Islet precursor cell (in vitro differentiated cells): ENCODE data around the gene TMEM184B.
A peak's percentile ranks its signal among the peaks of the same experiment; 100 is the strongest.
"Not testable (repeated sequence)": the region's sequence is repeated elsewhere in the genome, so short reads cannot be mapped to it uniquely, and the experiment has no call there.

Experiments
- DNase-seq: peaks from one replicate; pipeline ENCODE4 v3.0.0-alpha.2; 2018

Gene TMEM184B

DNA sequence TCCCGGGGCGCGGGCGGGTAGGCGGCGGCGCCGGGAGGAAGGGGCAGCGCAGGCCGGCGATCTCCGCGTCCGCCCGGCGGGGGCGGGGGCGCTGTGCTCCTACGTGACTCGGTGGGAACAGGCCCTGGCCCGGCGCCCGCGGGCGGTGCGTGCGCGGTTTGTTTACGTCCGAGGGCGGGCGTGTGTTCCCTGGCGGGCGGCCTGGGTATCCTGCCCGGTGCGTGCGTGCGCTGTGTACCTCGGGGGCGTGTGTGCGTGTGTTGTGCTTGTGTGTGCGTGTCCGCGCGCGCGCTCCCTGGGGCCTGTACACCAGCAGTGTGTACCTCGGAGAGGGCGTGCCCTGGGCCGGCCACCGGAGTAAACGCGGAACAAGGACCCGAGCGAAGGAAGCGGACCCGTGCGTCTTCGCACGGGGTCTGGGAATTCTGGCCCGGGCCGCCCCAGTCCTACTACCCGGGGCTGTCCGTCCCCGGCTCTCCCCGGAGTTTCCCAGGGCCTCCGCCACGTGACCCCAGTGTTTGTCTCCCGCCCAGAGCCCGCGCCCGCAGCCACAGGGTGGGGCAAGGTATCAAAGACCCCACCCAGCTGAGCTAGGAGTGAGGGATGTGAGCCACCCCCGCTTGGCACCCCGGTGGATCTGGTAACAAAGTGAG lies 70.2 kb downstream of the TMEM184B start:
- peak; percentile 77 for DNase-seq

DNA sequence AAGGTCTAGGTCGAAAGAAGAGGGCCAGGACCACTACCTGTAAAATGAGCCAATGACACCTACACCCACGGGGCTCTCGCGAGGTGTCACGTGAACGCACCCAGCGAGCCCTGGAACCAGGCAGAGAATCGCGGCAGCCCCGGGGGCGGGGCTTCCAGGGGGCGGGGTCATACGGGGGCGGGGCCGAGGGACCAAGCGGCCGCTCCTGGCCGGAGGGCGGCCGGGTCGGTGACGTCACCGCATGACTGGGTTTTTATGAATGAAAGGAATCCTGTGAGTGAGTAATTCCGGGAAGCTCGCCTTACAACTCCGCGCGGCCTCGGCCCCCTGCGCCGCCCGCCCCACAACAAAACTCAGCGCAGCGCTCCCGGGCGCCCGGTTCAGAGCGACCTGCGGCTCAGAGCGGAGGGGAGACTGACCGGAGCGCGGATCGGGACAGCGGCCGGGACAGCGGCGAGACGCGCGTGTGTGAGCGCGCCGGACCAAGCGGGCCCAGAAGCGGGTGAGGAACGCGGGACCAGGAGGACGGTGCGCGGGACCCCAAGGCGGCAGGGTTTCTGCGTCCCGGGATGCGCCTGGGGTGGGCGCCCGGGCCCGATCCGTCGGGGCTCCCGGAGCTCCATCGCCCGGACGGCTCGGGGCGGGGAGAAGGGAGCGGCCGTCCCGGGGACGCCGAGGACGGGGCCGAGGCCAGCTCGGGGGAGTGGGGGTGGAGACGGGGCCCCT lies 70.9 kb downstream of the TMEM184B start, which contains the start of gene MAFF:
Gene MAFF, plus strand, starts transcription at position 284 of the 726 bp plus-strand sequence. CDS start 11,860 bp downstream, outside the sequence.
- DNase-seq = peak; percentile 99

DNA sequence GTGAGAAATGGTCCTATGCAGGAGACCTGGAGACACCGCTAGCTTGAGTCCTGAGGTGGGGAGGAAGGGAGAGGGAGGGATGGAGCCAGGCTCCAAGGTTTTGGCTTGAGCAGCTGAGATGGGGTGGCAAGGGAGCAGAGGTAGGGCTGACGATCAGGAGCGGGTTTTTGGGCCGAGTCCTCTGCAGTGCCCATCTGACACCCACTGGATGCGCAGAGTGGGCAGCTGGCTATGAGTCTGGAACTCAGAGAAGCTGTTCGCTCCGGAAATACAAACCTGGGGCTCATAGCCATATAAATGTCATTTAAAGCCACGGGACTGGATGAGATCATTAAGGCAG lies 71.5 kb downstream of the TMEM184B start:
- DNase-seq = no peak

DNA sequence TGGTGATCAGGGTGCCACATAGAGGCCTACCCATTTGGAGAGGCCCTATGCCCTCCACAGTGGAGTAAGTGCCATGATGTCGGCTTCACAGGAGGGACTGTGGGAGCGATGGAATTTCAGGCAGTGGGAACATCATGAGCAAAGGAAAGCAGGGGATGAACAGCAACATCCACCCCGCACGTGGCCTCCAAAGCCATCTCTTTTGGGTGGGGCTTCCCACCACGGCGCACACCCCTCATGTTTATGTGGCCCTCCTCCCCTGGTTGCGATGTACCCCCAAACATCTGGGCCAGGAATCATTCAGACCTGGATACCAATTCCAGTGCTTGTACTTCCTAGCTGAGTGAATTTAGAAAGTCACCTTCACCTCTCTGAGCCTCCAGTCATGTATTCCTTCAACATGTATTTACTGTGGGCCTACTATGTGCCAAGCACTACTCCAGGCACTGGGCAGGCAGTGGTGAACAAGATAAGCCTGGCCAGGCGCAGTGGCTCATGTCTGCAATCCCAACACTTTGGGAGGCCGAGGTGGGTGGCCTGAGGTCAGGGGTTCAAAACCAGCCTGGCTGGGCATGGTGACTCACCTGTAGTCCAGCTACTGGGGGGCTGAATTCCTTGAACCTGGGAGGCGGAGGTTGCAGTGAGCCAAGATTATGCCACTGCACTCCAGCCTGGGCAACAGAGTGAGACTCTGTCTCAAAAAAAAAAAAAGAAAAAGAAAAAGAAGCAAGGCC lies 72.8 kb downstream of the TMEM184B start:
- DNase-seq = no peak

DNA sequence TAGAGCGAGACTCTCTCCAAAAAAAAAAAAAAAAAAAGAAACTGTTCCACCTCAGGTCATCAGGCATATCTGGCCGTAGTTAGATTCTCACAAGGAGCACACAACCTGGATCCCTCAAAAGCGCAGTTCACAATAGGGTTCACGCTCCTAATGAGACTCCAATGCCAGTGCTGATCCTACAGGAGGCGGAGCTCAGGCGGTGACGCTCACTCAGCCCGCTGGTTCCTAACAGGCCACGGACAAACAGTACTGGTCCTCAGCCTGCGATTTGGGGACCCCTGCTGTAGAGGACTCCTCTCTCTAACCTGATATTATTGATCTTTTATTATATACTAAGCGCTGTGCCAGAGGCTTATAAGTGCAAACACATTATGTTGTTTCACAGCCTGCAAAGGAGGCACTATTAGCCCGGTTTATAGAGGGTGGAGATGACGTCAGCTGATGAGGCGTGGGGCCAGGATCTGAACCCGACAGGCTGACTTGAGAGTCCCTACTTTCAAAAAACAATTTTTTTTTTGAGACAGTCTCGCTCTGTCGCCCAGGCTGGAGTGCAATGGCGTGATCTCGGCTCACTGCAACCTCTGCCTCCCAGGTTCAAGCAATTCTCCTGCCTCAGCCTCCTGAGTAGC lies 75.9 kb downstream of the TMEM184B start:
- peak; percentile 49 for DNase-seq

DNA sequence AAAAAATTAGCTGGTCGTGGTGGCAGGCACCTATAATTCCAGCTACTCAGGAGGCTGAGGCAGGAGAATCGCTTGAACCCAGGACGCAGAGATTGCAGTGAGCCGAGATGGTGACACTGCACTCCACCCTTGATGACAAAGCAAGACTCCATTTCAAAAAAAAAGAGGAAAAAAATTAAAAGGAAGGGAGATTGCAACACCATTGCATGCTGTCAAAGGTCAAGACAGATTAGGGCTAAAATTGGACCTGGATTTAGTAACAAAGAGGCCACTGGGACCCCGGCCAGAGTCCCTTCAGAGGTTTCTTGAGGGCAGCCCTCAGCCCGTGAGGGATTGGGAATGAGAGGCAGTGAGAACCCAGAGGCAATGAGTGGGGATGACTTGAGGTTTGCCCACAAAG lies 79.2 kb downstream of the TMEM184B start:
- DNase-seq = no peak

DNA sequence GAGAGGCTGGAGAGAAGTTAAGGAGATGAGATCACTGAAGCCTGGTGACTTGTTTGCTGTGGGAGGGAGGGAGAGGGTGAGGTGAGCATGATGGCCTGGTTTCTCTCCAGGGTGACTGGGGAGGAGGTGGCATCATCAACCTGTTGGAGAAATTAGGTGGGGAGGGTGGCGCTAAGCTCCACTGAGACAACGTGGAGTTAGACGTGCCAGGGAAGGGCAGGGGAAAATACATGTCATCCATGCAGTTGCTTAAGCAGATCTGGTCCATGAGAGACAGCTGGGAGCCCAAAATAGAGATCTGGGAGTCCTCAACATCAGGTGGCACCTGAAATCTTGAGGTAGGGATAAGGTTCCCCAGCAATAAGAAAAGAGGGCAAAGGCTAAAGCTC lies 80.3 kb downstream of the TMEM184B start:
- DNase-seq = no peak

DNA sequence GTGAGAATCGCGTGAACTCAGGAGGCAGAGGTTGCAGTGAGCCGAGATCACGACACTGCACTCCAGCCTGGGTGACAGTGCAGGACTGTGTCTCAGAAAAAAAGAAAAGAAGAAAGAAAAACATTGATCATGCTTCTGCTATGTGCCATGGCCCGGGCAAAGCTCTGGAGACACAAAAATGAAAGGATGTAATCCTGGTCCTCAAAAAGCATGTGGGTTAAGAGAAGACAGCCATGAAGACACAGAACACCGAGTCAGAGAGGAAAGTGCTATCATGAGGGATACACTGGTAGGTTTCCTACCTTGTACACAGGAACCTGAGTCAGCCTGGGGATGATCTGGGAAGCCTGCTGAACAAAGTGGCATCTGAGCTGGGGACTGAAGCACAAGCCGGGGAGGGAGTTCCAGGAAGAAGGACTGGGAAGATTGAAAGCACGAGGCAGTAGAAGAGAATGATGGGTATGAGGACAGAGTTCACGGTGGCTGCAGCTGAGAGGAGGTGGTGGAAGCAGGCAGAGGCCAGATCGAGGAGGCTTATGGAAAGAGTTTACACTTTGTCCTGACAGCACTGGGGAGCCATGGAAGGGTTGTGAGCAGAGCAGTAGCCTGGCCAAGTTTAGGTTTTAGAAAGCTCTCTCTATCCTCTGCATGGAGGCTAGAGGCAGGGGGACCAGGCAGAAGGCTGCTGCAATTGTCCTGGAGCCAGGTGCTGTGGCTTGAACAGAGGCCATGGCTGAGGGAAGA lies 80.9 kb downstream of the TMEM184B start:
- DNase-seq = peak; percentile 55

DNA sequence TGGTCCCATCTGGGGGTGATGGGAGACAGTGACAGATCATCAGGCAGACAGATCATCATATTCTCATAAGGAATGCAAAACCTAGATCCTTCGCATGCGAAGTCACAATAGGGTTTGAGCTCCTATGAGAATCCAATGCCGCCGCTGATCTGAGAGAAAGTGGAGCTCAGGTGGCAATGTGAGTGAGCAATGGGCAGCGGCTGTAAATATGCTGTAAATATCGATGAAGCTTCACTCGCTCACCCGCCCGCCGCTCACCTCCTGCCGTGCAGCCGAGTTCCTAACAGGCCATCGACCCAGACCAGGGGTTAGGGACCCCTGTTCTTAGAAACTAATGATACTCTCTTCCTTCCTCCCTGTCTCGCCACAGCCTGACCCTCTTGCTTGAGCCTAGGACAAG lies 81.8 kb downstream of the TMEM184B start:
- DNase-seq = no peak

DNA sequence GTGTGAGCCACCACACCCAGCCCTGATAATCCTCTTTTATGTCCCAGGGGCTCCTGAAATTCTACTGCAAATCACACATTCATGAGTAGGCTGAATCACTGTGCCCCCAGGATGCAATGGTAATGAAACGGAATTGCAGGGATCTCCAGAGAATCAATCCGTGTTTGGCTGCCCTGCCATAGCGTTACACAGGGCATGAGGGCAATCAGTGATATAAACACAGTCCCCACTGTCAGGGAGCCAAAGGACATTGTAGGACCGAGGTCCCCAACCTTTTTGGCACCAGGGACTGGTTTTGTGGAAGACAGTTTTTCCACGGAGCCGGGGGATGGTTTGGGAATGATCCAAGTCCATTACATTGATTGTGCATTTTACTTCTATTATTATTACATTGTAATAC lies 82.2 kb downstream of the TMEM184B start:
- DNase-seq = no peak

DNA sequence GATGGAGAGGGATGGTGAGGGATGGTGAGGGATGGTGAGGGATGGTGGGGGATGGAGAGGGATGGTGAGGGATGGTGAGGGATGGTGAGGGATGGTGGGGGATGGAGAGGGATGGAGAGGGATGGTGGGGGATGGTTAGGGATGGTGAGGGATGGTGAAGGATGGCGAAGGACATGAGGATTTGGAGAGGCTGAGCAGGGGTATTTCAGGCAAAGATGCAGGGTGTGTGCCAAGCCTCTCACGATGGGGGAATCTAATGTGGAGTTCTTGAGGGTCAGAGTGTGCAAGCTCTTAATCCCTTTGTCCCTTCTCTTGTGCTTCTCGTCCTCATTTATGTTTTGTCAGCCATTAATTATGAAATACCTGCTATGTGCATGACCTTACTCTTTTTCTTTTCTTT lies 83.7 kb downstream of the TMEM184B start:
- DNase-seq = no peak

DNA sequence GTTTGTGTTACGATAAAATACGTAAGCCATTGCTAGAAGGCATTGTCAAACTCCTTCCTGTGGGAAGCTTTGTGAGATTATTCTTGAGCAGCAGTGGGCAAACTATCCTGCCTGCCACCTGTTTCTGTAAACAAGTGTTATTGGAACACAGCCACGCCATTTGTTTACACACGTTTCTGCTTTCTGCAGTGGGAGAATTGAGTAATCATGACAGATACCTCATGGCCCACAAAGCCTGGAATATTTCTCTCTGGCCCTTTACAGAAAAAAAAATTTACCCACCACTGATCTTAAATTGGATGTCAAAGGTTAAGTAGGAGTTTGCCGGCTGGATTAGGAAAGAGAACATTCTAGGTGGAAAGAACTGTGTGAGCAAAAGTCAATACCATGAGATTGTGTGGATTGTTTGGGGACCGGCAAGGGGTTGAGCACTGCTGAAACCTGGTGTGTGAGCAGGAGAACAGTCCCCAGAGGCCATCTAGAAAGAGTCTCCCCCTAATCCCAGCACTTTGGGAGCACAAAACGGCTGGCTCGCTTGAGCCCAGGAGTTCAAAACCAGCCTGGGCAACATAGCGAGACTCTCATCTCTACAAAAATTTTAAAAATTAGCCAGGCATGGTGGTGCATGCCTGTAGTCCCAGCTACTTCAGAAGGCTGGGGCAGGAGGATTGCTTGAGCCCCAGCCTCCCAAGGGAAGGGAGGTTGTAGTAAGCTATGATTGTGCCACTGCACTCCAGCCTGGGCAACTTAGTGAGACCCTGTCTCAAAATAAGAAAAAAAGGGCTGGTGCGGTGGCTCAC lies 85.2 kb downstream of the TMEM184B start:
- DNase-seq = no peak

DNA sequence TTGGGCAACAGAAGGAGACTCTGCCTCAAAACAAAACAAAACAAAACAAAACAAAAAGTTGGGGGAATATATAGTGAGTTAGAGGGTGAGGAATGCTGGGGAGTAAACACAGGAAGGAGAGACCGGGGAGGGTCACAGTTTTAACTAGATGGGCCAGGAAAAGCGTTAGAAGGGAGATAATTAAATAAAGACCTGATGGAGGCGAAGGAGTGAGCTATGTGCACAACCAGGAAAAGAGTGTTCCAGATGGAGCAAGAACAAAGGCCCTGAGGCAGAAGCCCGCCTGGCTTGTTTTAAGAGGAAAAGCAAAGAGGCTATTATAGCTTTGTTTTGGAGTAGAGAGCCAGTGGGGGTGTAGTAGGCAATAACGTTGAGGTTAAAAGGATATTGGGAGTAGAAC lies 86.4 kb downstream of the TMEM184B start:
- DNase-seq = peak; percentile 54

DNA sequence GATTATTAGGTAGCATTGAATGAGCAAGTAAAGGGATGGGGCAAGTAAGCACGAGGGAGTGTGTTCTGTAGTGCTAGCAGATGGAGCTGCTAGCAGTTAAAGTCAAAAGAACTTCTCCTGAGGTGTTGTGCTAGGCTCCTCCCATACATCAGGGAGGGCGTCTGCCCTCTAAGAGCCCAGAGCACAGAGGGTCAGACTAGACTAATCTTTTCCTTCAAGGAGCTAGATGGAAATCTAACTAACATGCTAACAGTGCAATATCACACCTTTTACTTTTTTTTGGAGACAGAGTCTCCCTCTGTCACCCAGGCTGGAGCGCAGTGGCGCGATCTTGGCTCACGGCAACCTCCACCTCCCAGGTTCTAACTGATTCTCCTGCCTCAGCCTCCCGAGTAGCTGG lies 88.0 kb downstream of the TMEM184B start:
- peak; percentile 49 for DNase-seq

DNA sequence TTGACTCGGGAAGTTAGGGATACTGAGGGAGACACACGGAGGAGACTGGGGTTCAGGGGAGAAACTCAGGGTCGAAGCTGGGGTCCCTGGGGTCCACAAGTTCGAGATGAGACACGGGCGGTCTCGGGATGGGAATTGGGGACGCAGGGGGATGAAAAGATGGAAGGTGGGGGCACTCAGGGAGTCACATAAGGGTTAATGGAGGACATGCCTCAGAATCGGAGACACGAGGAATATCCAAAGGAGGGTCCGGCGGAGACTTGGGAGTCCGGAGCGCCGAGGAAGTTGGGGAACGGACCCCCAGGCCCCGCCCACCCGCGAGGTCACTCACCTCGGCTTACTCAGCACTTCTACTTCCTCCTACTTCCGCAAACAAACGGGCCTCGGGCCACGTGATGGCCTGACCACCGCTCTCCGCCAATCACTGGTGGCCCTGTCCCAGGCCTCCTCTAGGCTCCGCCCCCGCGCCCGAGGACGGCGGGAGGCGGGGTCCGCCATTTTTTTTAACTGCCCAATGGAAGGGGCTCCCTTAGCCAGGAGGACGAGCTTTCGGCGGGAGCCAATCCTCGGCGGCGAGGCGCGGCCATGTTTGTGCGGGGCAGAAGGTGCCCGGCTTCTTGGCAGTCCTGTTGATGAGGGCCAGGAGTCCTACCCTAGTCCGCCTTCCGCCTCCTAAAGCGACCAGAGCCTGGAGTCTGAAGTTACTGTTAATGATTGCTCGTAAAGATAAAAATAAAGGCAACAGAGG lies 91.2 kb downstream of the TMEM184B start, which contains the start of gene PLA2G6:
Gene PLA2G6, minus strand, starts transcription at position 378 of the 748 bp plus-strand sequence. CDS start 12,404 bp downstream, outside the sequence.
- DNase-seq = peak; percentile 100

DNA sequence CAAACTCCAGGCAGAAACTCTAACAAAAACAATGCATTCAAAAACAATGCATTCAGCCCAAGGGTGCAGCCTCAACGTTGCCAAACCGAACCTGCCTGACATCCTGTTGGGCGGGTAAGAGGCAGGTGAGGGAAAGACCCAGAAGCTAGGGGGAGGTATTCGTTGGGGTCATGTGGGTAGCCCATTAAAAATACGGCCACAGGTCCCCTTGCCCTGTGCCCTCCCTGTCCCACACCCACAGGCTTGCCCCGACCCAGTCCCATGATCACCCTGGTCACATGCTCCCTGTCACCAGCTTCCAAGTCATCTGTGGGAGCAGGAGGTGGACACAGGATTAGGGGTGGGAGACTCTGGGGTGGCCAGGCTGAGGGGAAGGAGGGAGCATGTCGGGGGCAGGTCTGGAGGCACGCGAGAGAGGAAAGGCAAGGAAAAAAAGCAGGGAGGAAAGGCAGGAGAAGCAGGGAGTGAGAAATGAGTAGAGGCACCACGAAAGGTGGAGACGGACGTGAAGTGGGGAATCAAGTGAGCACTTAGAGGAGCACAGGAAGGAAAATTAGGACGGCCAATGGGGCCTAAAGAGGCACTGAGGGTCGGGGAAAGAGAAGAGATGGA lies 91.9 kb downstream of the TMEM184B start:
- DNase-seq = peak; percentile 67

DNA sequence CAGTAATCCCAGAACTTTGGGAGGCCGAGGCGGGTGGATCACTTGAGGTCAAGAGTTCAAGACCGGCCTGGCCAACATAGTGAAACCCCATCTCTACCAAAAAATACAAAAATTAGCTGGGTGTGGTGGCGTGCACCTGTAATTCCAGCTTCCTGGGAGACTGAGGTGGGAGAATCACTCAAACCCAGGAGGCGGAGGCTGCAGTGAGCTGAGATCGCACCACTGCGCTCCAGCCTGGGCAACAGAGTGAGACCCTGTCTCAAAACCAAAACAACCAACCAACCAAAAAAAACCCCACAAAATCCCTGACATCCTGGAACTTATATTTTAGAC lies 94.2 kb downstream of the TMEM184B start:
- not testable (repeated sequence) for DNase-seq

DNA sequence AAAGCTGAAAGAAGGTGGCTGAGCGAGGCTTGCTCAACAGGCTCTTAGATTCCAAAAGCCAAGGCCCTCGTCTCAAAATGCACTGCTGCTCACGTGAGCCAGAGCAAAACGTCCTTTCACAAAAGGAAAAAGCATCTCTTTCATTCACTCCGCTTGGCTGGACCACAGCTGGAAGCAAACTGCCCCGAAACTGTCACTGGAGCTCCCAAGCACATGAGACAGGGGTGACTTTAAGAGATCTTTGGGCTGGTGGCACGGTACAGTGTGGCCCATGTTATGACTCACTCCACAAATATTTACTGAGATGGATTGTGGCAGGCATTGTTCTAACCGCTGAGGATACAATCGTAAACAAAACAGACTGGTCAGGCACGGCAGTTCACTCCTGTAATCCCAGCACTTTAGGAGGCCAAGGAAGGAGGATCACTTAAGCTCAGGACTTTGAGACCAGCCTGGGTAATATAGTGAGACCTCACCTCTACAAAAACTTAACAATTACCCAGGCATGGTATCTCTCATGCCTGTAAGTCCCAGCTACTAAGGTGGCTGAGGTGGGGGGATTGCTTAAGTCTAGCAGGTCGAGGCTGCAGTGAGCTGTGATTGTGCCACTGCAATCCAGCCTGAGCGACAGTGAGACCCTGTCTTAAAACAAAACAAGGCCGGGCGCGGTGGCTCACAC lies 94.7 kb downstream of the TMEM184B start:
- DNase-seq = peak; percentile 95

DNA sequence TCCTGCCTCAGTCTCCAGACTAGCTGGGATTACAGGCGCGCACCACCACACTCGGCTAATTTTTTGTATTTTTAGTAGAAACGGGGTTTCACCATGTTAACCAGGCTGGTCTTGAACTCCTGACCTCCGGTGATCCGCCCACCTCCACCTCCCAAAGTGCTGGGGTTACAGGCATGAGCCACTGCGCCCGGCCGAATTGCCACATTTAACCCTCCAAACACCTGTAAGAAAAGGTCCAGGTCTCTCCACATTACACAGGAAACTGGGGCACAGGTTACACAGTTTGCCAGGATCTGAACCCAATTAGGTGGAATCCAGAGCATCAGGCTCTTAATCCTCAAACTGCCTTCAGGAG lies 95.3 kb downstream of the TMEM184B start:
- not testable (repeated sequence) for DNase-seq

DNA sequence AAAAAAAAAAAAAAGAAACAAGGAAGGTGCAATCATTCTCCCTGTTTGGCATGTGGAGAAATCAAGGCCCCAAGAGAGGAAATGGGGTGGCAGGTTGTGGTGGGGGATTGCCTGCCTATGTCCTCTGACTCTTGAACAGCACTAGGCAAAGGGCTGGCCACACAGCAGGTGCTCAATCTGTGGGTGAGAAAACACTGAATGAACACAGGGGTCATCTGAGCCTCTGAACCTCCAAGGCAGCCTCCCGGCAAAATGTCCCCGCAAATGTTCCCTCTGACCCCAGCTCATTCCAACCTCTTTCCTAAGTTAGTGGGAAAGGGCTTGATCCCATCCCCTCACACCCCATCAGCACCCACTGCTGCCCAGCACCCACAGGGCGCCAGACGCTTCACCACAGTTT lies 95.8 kb downstream of the TMEM184B start:
- no peak for DNase-seq
